Measurements from ENCODE around the gene PRKCE.

DNA sequence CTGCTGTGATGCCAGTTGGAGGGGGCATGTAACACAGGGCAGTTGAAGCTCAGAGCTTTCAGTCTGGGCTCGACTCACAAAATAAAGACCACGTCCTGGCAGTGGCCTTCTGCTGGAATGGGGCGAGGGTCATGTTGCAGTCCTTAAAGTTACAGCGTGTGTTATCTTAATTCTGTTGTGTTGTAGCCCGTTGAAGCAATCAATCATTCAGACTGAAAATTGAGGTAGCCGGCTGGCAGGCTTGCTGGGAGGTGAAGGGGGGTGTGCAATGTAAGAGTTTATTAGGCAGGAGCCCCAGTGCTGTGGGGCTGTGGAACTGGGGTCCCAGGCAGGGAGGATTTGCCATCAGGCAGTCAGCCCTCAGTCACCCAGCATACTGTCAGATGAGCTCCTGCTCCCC is 508.9 kb downstream of the PRKCE start:
- TF ChIP-seq, protein P1, sequence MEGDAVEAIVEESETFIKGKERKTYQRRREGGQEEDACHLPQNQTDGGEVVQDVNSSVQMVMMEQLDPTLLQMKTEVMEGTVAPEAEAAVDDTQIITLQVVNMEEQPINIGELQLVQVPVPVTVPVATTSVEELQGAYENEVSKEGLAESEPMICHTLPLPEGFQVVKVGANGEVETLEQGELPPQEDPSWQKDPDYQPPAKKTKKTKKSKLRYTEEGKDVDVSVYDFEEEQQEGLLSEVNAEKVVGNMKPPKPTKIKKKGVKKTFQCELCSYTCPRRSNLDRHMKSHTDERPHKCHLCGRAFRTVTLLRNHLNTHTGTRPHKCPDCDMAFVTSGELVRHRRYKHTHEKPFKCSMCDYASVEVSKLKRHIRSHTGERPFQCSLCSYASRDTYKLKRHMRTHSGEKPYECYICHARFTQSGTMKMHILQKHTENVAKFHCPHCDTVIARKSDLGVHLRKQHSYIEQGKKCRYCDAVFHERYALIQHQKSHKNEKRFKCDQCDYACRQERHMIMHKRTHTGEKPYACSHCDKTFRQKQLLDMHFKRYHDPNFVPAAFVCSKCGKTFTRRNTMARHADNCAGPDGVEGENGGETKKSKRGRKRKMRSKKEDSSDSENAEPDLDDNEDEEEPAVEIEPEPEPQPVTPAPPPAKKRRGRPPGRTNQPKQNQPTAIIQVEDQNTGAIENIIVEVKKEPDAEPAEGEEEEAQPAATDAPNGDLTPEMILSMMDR (IDR thresholded peaks at IDR 0.05; ENCODE audit: low read depth, low read length, missing input control) = no peak
- TF ChIP-seq, protein P2, sequence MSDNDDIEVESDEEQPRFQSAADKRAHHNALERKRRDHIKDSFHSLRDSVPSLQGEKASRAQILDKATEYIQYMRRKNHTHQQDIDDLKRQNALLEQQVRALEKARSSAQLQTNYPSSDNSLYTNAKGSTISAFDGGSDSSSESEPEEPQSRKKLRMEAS (IDR thresholded peaks at IDR 0.05) = no peak
- TF ChIP-seq RXRA (IDR thresholded peaks at IDR 0.05) (no peak), RAD21 (IDR thresholded peaks at IDR 0.05) (no peak), TAF1 (conservative IDR thresholded peaks at IDR 0.05) (no peak), SP1 (IDR thresholded peaks at IDR 0.05) (no peak), NR2F2 (IDR thresholded peaks at IDR 0.05) (no peak), FOXA1 (IDR thresholded peaks at IDR 0.05) (no peak), EGR1 (IDR thresholded peaks at IDR 0.05; ENCODE audit: low read depth in 2 of 2) (no peak), YY1 (IDR thresholded peaks at IDR 0.05) (no peak)
- TF ChIP-seq, protein P3, sequence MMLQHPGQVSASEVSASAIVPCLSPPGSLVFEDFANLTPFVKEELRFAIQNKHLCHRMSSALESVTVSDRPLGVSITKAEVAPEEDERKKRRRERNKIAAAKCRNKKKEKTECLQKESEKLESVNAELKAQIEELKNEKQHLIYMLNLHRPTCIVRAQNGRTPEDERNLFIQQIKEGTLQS (IDR thresholded peaks at IDR 0.05) = no peak
- TF ChIP-seq, protein P4, sequence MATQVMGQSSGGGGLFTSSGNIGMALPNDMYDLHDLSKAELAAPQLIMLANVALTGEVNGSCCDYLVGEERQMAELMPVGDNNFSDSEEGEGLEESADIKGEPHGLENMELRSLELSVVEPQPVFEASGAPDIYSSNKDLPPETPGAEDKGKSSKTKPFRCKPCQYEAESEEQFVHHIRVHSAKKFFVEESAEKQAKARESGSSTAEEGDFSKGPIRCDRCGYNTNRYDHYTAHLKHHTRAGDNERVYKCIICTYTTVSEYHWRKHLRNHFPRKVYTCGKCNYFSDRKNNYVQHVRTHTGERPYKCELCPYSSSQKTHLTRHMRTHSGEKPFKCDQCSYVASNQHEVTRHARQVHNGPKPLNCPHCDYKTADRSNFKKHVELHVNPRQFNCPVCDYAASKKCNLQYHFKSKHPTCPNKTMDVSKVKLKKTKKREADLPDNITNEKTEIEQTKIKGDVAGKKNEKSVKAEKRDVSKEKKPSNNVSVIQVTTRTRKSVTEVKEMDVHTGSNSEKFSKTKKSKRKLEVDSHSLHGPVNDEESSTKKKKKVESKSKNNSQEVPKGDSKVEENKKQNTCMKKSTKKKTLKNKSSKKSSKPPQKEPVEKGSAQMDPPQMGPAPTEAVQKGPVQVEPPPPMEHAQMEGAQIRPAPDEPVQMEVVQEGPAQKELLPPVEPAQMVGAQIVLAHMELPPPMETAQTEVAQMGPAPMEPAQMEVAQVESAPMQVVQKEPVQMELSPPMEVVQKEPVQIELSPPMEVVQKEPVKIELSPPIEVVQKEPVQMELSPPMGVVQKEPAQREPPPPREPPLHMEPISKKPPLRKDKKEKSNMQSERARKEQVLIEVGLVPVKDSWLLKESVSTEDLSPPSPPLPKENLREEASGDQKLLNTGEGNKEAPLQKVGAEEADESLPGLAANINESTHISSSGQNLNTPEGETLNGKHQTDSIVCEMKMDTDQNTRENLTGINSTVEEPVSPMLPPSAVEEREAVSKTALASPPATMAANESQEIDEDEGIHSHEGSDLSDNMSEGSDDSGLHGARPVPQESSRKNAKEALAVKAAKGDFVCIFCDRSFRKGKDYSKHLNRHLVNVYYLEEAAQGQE (IDR thresholded peaks at IDR 0.05) = no peak
- TF ChIP-seq, protein P5, sequence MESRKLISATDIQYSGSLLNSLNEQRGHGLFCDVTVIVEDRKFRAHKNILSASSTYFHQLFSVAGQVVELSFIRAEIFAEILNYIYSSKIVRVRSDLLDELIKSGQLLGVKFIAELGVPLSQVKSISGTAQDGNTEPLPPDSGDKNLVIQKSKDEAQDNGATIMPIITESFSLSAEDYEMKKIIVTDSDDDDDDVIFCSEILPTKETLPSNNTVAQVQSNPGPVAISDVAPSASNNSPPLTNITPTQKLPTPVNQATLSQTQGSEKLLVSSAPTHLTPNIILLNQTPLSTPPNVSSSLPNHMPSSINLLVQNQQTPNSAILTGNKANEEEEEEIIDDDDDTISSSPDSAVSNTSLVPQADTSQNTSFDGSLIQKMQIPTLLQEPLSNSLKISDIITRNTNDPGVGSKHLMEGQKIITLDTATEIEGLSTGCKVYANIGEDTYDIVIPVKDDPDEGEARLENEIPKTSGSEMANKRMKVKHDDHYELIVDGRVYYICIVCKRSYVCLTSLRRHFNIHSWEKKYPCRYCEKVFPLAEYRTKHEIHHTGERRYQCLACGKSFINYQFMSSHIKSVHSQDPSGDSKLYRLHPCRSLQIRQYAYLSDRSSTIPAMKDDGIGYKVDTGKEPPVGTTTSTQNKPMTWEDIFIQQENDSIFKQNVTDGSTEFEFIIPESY (IDR thresholded peaks at IDR 0.05) = no peak

Measured in liver (tissue), 3 donors.